K562 (cell line): ENCODE data around the gene MSRB3. TPM values are rescaled to one million over a fixed set of nuclear protein-coding genes. Genes with fewer than 3 reads are reported as not detected.

Source experiments
- ATAC-seq: fragments of 200-7000 bp; cut with Tn5 transposase; 3 replicates; pipeline ENCODE4 v1.9.1; 2020; ENCODE audit warnings: moderate library complexity
- BruUV-seq: library from RNA; stranded (reverse); fragments of 400-500 nt; replicated peaks from 2 replicates; lab custom pipeline; 2021; lab: Mats Ljungman, UMichigan
- CTCF ChIA-PET: fragments of 300-600 bp; formaldehyde crosslinking; extraction: SDS; loops from one replicate; lab custom pipeline; 2021; ENCODE audit warnings: low intra/inter-chr PET ratio; lab: Yijun Ruan, JAX
- POLR2A ChIA-PET: fragments of 300-600, 350-650 bp; sonication (Branson Sonifier 250); formaldehyde crosslinking; extraction: SDS; loops from one replicate; lab custom pipeline; 2021; ENCODE audit warnings: antibody characterized with exemption, inconsistent platforms; lab: Yijun Ruan, JAX
- DNase-seq, 4 experiments: peaks; one replicate each; pipeline versions ENCODE4 v3.0.0 to v3.0.0-alpha.2; 2011 to 2018; ENCODE audit warnings: low spot score in 3 of 4, mixed read lengths in 3 of 4; ENCODE audit errors: extremely low read depth in 1 of 4
- FAIRE-seq: peaks from 2 replicates; lab custom pipeline; 2011; peaks lifted over from hg19 to GRCh38; lab: Jason Lieb, UNC
- H2AFZ ChIP-seq: 2 replicates; pipeline ENCODE4 v1.6.0; 2011; ENCODE audit warnings: low read depth, low read length, control low read depth, inconsistent platforms
- H3K27ac ChIP-seq: fragments of 200-600 bp; 3 replicates; pipeline ENCODE4 v1.8.0; 2011; ENCODE audit warnings: low read depth, mild to moderate bottlenecking, control low read depth, inconsistent platforms, low read length, moderate library complexity, mixed read lengths; ENCODE audit errors: extremely low read depth
- H3K27me3 ChIP-seq, 2 experiments: fragments of 300-600 bp in 1 of 2; 2 replicates in 1 of 2; 3 replicates in 1 of 2; pipeline versions ENCODE4 v1.6.0 to v1.8.0; 2011; ENCODE audit warnings: inconsistent platforms in 2 of 2, low read length in 2 of 2, mild to moderate bottlenecking in 1 of 2, mixed read lengths in 1 of 2, moderate library complexity in 1 of 2; ENCODE audit not compliant: control insufficient read depth in 2 of 2, insufficient read depth in 2 of 2
- H3K36me3 ChIP-seq: fragments of 300-600 bp; 3 replicates; pipeline ENCODE4 v1.8.0; 2011; ENCODE audit warnings: mild to moderate bottlenecking, low read length, inconsistent platforms; ENCODE audit not compliant: control insufficient read depth, insufficient read depth
- H3K4me1 ChIP-seq, 2 experiments: fragments of 200-600 bp in 1 of 2; replicated peaks in 1 of 2; 2 replicates in 1 of 2; 3 replicates in 1 of 2; pipeline versions ENCODE4 v1.5.1 to v1.8.0; 2011; ENCODE audit warnings: inconsistent platforms in 2 of 2, low read length in 2 of 2, mild to moderate bottlenecking in 1 of 2, mixed read lengths in 1 of 2, moderate library complexity in 1 of 2; ENCODE audit not compliant: control insufficient read depth in 2 of 2, insufficient read depth in 2 of 2
- H3K4me2 ChIP-seq: 2 replicates; pipeline ENCODE4 v1.6.1; 2011; ENCODE audit warnings: low read length, control low read depth, inconsistent platforms, mixed read lengths; ENCODE audit not compliant: insufficient read depth
- H3K4me3 ChIP-seq: fragments of 200-600 bp; sonication (generic), shearing (Covaris generic); 2 replicates; pipeline ENCODE4 v1.5.1; 2016; ENCODE audit warnings: control low read depth, inconsistent platforms
- H3K79me2 ChIP-seq: fragments of 200-600 bp; 3 replicates; pipeline ENCODE4 v1.8.0; 2011; ENCODE audit warnings: low read length, inconsistent platforms; ENCODE audit not compliant: control insufficient read depth, insufficient read depth
- H3K9ac ChIP-seq, 2 experiments: 2 replicates each; pipeline versions ENCODE4 v1.6.0 to v1.6.1; 2011; ENCODE audit warnings: low read depth in 2 of 2, low read length in 2 of 2, control low read depth in 1 of 2, inconsistent platforms in 1 of 2, mild to moderate bottlenecking in 1 of 2, mixed read lengths in 1 of 2; ENCODE audit not compliant: insufficient read depth in 1 of 2
- H3K9me1 ChIP-seq: one replicate; pipeline ENCODE4 v1.6.0; 2011; ENCODE audit warnings: inconsistent platforms, mild to moderate bottlenecking, low read length, moderate library complexity; ENCODE audit not compliant: control insufficient read depth, insufficient read depth
- H3K9me3 ChIP-seq: replicated peaks from 2 replicates; pipeline ENCODE4 v1.5.1; 2011; ENCODE audit warnings: low read depth, low read length, inconsistent platforms; ENCODE audit not compliant: control insufficient read depth, insufficient read depth
- H4K20me1 ChIP-seq: replicated peaks from 2 replicates; pipeline ENCODE4 v1.6.1; 2011; ENCODE audit warnings: low read length, inconsistent platforms, mixed read lengths; ENCODE audit not compliant: control insufficient read depth, insufficient read depth
- CEBPG ChIP-seq, 3 experiments: fragments of 200-800 bp in 1 of 3; sonication (Bioruptor generic) in 1 of 3; sonication (generic) in 1 of 3; formaldehyde crosslinking in 1 of 3; IDR thresholded peaks in 2 of 3; conservative IDR thresholded peaks in 1 of 3; 2 replicates each; pipeline versions ENCODE4 v1.6.1 to v1.8.0; 2016 to 2022; ENCODE audit warnings: missing compliant biosample characterization in 2 of 3, missing genetic modification characterization in 2 of 3, mild to moderate bottlenecking in 1 of 3, missing genetic modification reagents in 1 of 3
- CHD2 ChIP-seq: IDR thresholded peaks from 2 replicates; pipeline ENCODE4 v1.6.1; 2011; ENCODE audit warnings: low read depth, low read length
- E2F5 ChIP-seq: sonication (generic); formaldehyde crosslinking; IDR thresholded peaks from 2 replicates; pipeline ENCODE4 v1.8.0; 2022; ENCODE audit warnings: mild to moderate bottlenecking, missing genetic modification reagents
- GATA2 ChIP-seq: sonication (generic); formaldehyde crosslinking; IDR thresholded peaks from 2 replicates; pipeline ENCODE4 v1.4.0; 2020; ENCODE audit warnings: mild to moderate bottlenecking, missing genetic modification reagents
- IRF2 ChIP-seq: sonication (generic); formaldehyde crosslinking; IDR thresholded peaks from 2 replicates; pipeline ENCODE4 v1.8.1; 2022; ENCODE audit warnings: mild to moderate bottlenecking, missing genetic modification reagents
- SMARCC2 ChIP-seq: fragments of 450-650 bp; IDR thresholded peaks from 2 replicates; pipeline ENCODE4 v1.6.1; 2017; ENCODE audit warnings: antibody characterized with exemption, moderate library complexity, mild to moderate bottlenecking, low read depth
- STAG1 ChIP-seq: sonication (generic); formaldehyde crosslinking; IDR thresholded peaks from 2 replicates; pipeline ENCODE4 v1.5.0; 2020; ENCODE audit warnings: missing genetic modification reagents, borderline replicate concordance
- TAF7 ChIP-seq: fragments of 450-650 bp; IDR thresholded peaks from 2 replicates; pipeline ENCODE4 v1.6.1; 2016; ENCODE audit warnings: missing genetic modification characterization, missing compliant biosample characterization
- THRAP3 ChIP-seq: fragments of 450-650 bp; IDR thresholded peaks from 2 replicates; pipeline ENCODE4 v1.6.1; 2016; ENCODE audit warnings: mild to moderate bottlenecking, inconsistent platforms, borderline replicate concordance
- U2AF2 ChIP-seq: fragments of 200-400 bp; formaldehyde crosslinking; optimal IDR thresholded peaks from 2 replicates; pipeline ENCODE3; 2017; ENCODE audit warnings: low read depth, mild to moderate bottlenecking, low read length
- ZNF124 ChIP-seq: sonication (generic); formaldehyde crosslinking; IDR thresholded peaks from 2 replicates; pipeline ENCODE4 v1.8.1; 2022; ENCODE audit warnings: missing genetic modification reagents
- ZNF778 ChIP-seq: fragments of 450-650 bp; formaldehyde crosslinking; IDR thresholded peaks from 2 replicates; pipeline ENCODE4 v1.4.0; 2020; ENCODE audit warnings: mild to moderate bottlenecking, moderate library complexity
- WGBS: fragments of 100-300 bp; shearing (Covaris generic); methylation state at CpG from one replicate; pipeline ENCODE4 v1.1.6; 2016; ENCODE audit warnings: low coverage, mixed read lengths; ENCODE audit not compliant: insufficient coverage; ENCODE audit errors: missing lambda C conversion rate; 5-methylcytosine and 5-hydroxymethylcytosine counted together
- in situ Hi-C: fragments of 300-500 bp; cut with MboI; formaldehyde crosslinking; loops from 4 replicates; pipeline ENCODE4 v1.15.0; 2018; ENCODE audit warnings: inconsistent platforms, mixed read lengths
- intact Hi-C: fragments of 100-400 bp; cut with micrococcal nuclease; formaldehyde crosslinking; loops from 2 replicates; pipeline ENCODE4 v1.14.2; 2022
- polyA plus RNA-seq, 8 experiments: library from polyadenylated mRNA; depleted of rRNA in 4 of 8; stranded (reverse) in 5 of 8; unstranded in 3 of 8; fragments of >200 nt; fragmentation: Nextera tagmentation in 2 of 8; fragmentation: Illumina TruSeq in 1 of 8; extraction: Ambion mirVana in 2 of 8; extraction: Trizol in 1 of 8; gene quantifications; 2 replicates each; pipeline versions ENCODE4 v1.2.1 to v1.2.3, GENCODE V29; 2011 to 2014; ENCODE audit warnings: inconsistent platforms in 1 of 8, missing spikeins in 1 of 8
- total RNA-seq, 7 experiments: library from RNA; depleted of rRNA in 6 of 7; stranded (reverse); fragments of >200 nt in 6 of 7; fragmentation: Illumina TruSeq in 2 of 7; extraction: Trizol in 2 of 7; gene quantifications; 2 replicates each; pipeline versions ENCODE4 v1.2.1 to v1.2.3, GENCODE V29; 2011 to 2021; ENCODE audit warnings: low replicate concordance in 1 of 7

The MSRB3 gene
- total and polyA plus RNA-seq, 9 of the 15 experiments (the other 6 are each of a cell fraction or from before 2014, with no cell fraction given): 0.04 TPM; not detected in 8

GRCh38 chr12:65430571-65431306, 152.3 kb downstream of the MSRB3 start:
- 0% methylated on average over 3 of the region's 3 CpGs for WGBS
- ChIA-PET CTCF (no interaction called here), POLR2A (no interaction called here)
- in situ Hi-C loops (no loop called here), intact Hi-C loops (no loop called here)
- BruUV-seq: no TSS peak
- no peak for ATAC-seq
- TF ChIP-seq IRF2 (no peak), STAG1 (CRISPR knock-in tag) (no peak), TAF7 (tag) (no peak), CHD2 (no peak), E2F5 (CRISPR knock-in tag) (no peak), U2AF2 (no peak), GATA2 (CRISPR knock-in tag) (no peak), THRAP3 (no peak), SMARCC2 (no peak), CEBPG (CRISPR knock-in tag; IDR thresholded peaks at IDR 0.05) (no peak), CEBPG (tag; conservative IDR thresholded peaks at IDR 0.05 in 1 of 2, IDR thresholded peaks at IDR 0.05 in 1 of 2) (no peak), ZNF124 (CRISPR knock-in tag) (no peak), ZNF778 (no peak)
- Histone ChIP-seq H3K27me3 (no peaks in the 10 kb centered on the region), H3K4me3 (no peak overlapping the region), H2AFZ (no peak overlapping the region), H3K4me2 (no peak overlapping the region), H3K79me2 (no peaks in the 10 kb centered on the region), H3K9me1 (no peaks in the 10 kb centered on the region), H3K27ac (no peak overlapping the region), H4K20me1 (no peaks in the 10 kb centered on the region), H3K9ac (no peak overlapping the region), H3K9me3 (no peaks in the 10 kb centered on the region), H3K4me1 (no peaks in the 10 kb centered on the region), H3K36me3 (no peaks in the 10 kb centered on the region)
- no peak for DNase-seq
- FAIRE-seq: no peak
